NCI-H2107 (cell line): Measurements from ENCODE around the gene ZNF592.

ENCODE experiments used
- DNase-seq: peaks from one replicate; lab custom pipeline; 2025; lab: John Stamatoyannopoulos, UW

Gene ZNF592

GRCh38 chr15:84775867-84776449 lies 27.6 kb downstream of the ZNF592 start:
- no peak for DNase-seq

- no peak for DNase-seq
Measured at GRCh38 chr15:84778194-84778593, 29.8 kb downstream of the ZNF592 start.

- no peak for DNase-seq
Measured at GRCh38 chr15:84780492-84780891, 32.1 kb downstream of the ZNF592 start.

DNA sequence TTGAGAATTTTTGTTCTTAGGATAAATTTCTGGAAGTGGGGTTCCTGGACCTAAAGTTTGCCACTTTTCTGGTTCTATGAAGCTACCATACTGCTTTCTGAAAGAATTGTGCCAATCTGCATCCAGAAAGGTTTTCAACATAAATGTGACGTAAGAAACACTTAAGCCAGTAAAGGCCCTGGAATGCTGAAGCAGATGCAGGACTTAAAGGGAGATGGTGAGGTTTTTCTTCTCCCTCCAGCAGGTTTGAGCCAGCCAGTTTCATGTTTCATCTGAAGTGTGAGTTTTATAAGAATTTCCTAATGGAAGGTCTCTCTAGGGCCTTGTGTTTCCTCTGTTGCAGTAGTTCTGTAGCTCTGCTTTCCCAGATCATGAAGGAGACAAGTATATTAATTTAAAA lies 33.1 kb downstream of the ZNF592 start:
- no peak for DNase-seq

DNA sequence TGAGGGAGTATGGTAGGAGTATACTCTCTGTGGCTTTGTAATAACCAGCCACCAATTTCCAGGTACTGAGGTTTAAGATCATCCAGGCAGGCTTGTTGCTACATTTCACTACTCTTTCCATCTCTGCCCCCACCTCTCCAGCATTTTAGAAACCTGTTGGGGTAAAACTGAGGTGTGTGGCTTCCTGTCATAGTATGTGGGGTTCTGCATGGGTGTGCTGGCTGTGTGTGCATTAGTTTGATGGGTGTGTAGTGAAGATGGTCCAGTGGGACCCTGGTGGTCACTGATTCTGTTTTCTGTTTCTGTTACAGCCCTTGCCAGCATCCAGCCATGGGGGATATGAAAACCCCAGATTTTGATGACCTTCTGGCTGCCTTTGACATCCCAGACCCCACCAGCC lies 34.0 kb downstream of the ZNF592 start:
- no peak for DNase-seq

DNA sequence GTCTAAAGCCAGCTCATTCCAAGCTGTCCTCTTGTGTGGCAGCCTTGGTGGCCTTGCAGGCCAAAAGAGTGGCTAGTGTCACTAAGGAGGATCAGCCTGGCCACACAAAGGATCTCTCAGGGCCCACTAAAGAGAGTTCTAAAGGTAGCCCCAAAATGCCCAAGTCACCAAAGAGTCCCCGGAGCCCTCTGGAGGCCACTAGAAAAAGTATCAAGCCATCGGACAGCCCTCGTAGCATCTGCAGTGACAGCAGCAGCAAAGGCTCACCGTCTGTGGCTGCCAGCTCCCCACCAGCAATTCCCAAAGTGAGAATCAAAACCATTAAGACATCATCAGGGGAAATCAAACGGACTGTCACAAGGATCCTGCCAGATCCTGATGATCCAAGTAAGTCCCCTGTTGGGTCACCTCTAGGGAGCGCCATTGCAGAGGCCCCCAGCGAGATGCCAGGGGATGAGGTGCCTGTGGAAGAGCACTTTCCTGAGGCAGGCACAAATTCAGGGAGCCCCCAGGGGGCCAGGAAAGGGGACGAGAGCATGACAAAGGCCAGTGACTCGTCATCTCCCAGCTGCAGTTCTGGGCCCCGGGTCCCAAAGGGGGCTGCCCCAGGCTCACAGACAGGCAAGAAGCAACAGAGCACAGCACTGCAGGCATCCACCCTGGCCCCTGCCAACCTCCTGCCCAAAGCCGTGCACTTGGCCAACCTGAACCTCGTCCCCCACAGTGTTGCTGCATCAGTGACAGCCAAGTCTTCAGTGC lies 35.3 kb downstream of the ZNF592 start:
- DNase-seq, result no peak

- no peak for DNase-seq
Measured at GRCh38 chr15:84784262-84784661, 35.9 kb downstream of the ZNF592 start.

DNA sequence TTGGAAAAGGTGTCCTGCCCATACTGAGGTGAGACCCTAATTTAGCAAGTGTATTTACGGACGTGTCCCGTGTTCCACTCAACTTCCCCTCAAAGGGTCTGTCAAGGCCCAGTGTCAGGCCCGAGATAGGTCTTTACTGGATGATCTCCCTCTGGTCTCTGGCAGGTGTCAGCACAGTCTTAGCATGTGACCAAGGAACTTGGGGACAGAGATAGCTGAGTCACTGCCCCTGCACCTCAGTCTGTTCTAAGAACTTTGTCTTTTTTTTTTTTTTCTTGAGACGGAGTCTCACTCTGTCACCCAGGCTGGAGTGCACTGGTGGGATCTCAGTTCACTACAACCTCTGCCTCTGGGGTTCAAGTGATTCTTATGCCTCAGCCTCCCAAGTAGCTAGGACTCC lies 36.7 kb downstream of the ZNF592 start:
- no peak for DNase-seq

DNA sequence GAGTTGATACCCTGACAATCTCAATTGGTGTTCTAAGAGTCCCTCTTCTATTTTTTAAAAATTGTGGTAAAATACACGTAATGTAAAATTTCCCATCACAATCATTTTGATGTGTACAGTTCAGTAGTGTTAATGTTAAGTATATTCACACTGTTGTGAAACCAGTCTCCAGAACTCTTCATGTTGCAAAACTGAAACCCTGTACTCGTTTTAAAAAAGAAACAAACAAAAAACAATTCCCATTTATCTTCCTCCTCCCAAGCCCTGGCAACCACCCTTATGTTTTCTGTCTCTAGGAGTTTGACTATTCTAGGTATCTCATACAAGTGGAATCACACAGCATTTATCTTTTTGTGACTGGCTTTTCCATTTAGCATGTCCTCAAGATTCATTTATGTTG lies 40.1 kb downstream of the ZNF592 start:
- no peak for DNase-seq

DNA sequence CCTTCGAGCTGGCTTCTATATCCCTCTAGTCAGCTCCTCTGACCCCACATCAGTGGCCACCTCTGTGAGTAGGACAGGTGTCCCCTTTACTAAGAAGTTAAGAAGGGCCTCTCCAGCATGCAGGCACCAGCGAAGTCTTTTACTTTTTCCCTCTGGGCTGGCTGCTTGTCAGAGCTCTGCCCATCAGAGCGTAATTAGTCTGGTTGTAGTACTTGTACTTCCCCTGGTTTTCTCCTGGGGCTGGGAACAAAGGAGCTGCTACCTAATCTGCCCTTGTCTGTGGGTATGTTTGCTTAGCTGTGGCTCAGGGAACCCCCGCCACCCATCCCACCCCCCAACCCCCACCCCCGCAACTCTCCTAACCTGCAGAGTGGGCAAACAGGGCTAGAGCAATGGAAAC lies 41.4 kb downstream of the ZNF592 start:
- DNase-seq, result peak; percentile 2

GRCh38 chr15:84790676-84791075 lies 42.3 kb downstream of the ZNF592 start:
- DNase-seq, result no peak

GRCh38 chr15:84791763-84792162 lies 43.4 kb downstream of the ZNF592 start:
- DNase-seq, result no peak

DNA sequence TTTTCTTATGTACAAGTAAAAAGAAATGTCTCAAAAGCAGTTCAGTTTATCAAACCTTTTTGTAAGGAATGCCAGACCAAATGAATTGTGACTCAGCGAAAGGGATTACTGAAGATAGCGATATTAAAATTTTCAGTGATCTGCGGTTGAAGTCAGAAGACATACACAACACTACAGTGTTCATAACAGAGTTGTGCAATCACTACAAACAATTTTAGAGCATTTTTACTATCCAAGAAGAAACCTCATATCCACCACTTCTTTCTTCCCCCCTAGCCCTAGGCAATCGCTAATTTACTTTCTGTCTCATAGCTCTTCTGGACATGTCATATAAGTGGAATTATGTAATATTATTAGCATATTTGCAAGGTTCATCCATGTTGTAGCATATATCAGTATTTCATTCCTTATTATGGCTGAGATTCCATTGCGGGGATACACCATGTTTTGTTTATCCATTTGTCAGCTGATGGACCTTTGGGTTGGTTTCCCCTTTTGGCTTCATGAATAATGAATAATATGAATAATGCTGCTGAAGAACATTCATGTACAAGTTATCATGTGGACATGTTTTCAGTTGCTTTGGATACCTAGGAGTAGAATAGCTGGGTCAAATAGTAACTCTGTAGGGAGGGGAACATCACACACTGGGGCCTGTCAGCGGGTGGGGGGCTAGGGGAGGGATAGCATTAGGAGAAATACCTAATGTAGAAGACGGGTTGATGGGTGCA lies 45.2 kb downstream of the ZNF592 start:
- DNase-seq, result no peak

DNA sequence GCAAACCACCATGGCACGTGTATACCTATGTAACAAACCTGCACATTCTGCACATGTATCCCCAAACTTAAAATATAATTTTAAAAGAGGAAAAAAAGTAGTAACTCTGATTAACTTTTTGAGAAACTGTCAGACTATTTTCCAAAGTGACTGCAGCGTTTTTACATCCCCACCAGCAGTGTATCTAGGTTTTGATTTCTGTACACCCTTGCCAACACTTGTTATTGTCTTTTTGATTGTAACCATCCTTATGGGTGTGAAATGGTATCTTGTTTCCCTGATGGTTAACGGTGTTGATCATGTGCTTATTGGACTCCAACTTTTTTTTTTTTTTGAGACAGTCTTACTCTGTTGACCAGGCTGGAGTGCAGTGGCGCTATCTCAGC lies 45.8 kb downstream of the ZNF592 start:
- DNase-seq, result no peak

DNA sequence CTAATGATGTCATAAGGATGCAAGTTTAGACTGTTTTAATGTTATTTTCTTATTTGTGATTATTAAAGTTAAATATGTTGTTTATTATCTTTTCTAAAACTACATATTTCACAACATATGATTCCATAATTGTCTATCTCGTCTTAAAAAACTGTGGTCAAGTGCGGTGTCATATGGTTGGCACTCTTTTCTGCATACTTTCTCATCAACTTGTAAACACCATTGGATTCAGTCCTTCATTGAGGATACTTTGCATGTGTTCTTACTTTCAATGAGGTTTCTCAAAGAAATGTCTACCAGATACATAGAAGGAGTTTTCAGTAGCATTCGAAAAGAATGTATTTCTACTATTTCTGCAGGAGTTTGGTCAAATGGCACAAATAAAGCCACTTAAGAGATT lies 46.8 kb downstream of the ZNF592 start:
- DNase-seq, result no peak

DNA sequence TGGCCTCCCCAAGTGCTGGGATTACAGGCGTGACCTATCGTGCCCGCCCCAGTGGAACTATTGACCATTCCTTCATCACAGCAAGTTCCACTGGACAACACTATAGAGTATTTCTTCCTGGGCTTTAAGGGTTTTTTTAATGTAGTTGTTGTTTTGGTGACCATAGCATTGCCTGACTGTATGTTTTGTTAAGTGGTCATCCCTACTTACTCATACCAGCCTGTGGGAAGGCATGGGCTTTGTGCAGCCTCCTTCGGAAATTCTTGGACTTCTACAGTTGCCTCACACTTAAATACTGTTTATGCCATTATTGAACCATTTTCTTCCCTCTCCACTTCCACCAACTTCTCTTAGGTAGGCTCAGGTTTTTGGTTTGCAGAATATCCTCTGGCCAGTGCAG lies 48.8 kb downstream of the ZNF592 start:
- DNase-seq, result no peak

GRCh38 chr15:84797801-84798200 lies 49.4 kb downstream of the ZNF592 start:
- no peak for DNase-seq

GRCh38 chr15:84798436-84798946 lies 50.1 kb downstream of the ZNF592 start:
- no peak for DNase-seq

DNA sequence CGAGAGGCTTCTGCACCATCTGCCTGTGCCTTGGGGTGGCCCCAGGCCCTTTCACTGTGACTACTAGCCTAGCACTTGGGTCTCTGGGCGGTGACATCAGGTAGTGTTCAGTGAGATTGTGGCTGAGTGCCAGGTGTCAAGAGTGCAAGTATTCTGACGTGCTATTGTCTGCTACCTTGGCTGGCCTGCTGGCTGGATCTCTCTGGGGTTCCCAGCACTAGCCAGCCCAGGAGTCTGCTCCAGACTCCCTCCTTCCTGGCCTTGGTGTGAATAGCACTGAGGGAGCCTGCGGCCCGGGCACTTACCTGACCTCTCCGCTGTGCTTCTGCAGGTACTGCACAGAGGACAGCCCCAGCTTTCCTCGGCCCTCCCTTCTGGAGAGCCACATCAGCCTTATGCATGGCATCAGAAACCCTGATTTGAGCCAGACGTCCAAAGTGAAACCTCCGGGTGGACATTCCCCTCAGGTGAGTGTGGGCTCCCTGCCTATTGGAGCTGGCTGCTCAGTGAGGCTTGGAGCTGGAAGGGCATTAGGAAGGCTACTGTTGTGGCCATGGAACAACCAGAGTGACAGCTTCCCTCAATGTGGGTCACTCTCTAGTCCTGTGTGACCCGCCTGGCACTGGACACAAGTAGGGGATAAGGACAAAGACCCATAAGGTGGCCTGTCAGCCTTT lies 51.3 kb downstream of the ZNF592 start:
- DNase-seq, result no peak

GRCh38 chr15:84800365-84800806 lies 52.0 kb downstream of the ZNF592 start:
- no peak for DNase-seq

GRCh38 chr15:84804005-84804900 lies 55.9 kb downstream of the ZNF592 start:
- no peak for DNase-seq
